Nephron (organoid): ENCODE results near the gene BABAM2.
A peak's percentile ranks its signal among the peaks of the same experiment; 100 is the strongest.

ENCODE experiments used
- H3K27ac Mint-ChIP-seq, 3 experiments: 2 replicates each; pipeline ENCODE4 v1.8.0; 2020; ENCODE audit warnings: mixed read lengths in 3 of 3, mild to moderate bottlenecking in 2 of 3, moderate library complexity in 1 of 3
- H3K27me3 Mint-ChIP-seq: 2 replicates; pipeline ENCODE4 v1.8.0; 2021; ENCODE audit warnings: low read depth, mild to moderate bottlenecking, moderate library complexity, mixed read lengths
- H3K36me3 Mint-ChIP-seq: 2 replicates; pipeline ENCODE4 v1.8.0; 2020; ENCODE audit warnings: low read depth, mixed read lengths
- H3K4me1 Mint-ChIP-seq: 2 replicates; pipeline ENCODE4 v1.8.0; 2020; ENCODE audit warnings: mixed read lengths
- H3K4me3 Mint-ChIP-seq, 3 experiments: 2 replicates each; pipeline ENCODE4 v1.8.0; 2020; ENCODE audit warnings: mild to moderate bottlenecking in 3 of 3, mixed read lengths in 3 of 3, moderate library complexity in 2 of 3
- H3K9me3 Mint-ChIP-seq: 2 replicates; pipeline ENCODE4 v1.8.0; 2020; ENCODE audit warnings: mixed read lengths
- TF ChIP-seq, protein P1 (sequence below), 3 experiments: fragments of 200-600 bp; sonication (generic); IDR thresholded peaks; one replicate each; pipeline ENCODE4 v1.5.0; 2021; ENCODE audit warnings: antibody characterized with exemption in 3 of 3; ENCODE audit not compliant: unreplicated experiment in 3 of 3

BABAM2 gene

DNA sequence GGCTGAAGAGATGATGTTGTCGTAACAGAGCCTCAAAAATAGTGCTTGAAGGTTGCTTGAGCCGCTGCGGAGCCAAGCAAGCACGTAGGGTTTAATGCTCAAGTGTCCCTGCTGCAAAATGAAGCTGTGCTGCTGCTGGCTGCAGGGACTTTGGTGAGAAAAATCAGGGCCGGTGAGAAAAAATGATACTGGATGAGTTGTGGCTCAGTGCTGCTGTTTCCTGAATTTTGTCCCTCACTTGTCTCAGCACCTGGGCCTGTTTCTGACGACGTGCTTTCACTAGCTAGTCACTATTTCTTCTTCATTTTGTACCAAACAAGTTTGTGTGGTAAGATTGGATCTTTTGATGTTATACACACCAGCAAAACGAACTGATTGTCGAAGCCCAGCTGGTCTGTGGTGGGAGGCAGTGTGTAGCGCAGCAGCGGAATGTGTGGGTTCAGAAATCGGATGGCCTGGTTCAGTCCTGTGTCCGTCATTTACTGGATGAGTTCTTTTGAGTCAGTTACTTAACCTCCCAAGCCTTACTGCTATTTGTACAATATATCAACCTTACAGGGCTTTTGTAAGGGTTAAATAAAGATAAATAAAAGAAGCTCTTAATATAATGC is 329.3 kb downstream of the BABAM2 start:
- Mint-ChIP-seq H3K4me1 (peaks cover 24% of the 10 kb centered on the region), H3K9me3 (no peaks in the 10 kb centered on the region), H3K27ac (peak overlapping the region; percentile 48 to 86 (median 76)), H3K4me3 (no peak overlapping the region), H3K27me3 (no peaks in the 10 kb centered on the region), H3K36me3 (no peaks in the 10 kb centered on the region)
- TF ChIP-seq, protein P1, sequence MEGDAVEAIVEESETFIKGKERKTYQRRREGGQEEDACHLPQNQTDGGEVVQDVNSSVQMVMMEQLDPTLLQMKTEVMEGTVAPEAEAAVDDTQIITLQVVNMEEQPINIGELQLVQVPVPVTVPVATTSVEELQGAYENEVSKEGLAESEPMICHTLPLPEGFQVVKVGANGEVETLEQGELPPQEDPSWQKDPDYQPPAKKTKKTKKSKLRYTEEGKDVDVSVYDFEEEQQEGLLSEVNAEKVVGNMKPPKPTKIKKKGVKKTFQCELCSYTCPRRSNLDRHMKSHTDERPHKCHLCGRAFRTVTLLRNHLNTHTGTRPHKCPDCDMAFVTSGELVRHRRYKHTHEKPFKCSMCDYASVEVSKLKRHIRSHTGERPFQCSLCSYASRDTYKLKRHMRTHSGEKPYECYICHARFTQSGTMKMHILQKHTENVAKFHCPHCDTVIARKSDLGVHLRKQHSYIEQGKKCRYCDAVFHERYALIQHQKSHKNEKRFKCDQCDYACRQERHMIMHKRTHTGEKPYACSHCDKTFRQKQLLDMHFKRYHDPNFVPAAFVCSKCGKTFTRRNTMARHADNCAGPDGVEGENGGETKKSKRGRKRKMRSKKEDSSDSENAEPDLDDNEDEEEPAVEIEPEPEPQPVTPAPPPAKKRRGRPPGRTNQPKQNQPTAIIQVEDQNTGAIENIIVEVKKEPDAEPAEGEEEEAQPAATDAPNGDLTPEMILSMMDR (IDR thresholded peaks at IDR 0.05; ENCODE audit: unreplicated experiment in 3 of 3) = no peak

DNA sequence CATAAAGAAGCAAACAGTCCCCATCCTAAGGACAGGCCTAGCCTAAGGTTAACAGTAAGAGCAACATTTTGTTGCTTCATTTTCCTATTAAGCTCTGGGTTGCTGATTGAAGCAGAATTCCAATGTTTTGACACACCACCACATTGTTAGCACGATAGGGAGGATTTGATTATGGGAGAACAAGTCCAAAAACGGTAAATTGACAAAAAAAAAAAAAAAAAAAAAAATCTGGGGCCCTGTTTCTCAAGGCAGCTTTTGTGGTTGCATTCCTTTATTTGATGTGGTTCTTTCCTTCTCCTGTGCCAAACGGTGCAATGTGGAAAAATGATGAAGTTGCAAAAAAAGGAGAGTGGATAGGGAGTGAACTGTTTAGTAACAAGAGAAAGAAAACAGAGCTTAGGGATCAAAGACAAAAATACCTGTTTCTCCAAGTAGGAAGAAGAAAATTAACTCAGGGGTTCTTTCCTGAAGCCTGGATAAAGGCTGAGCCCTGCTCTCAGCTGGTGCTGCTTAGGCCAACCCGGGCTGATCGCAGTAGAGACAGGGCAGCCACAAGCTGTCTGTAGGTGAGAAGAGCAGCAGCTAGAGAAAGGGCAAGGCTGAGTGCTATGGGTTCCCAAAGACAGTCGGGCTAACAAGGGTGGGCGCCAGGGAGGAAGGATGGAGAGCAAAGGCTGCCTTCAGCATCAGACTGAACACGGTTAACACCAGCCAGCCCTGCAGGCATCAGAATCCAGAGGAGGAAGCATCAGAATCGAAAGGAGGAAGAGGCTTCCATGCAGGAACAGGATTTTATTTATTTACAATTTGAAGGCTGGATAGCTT is 334.3 kb downstream of the BABAM2 start:
- Mint-ChIP-seq H3K27ac (peak overlapping the region; percentile 72 to 89 (median 89)), H3K27me3 (no peaks in the 10 kb centered on the region), H3K9me3 (no peaks in the 10 kb centered on the region), H3K36me3 (no peaks in the 10 kb centered on the region), H3K4me3 (no peak overlapping the region), H3K4me1 (peaks cover 28% of the 10 kb centered on the region)
- TF ChIP-seq, protein P1 (IDR thresholded peaks at IDR 0.05; ENCODE audit: unreplicated experiment in 3 of 3) = no peak

DNA sequence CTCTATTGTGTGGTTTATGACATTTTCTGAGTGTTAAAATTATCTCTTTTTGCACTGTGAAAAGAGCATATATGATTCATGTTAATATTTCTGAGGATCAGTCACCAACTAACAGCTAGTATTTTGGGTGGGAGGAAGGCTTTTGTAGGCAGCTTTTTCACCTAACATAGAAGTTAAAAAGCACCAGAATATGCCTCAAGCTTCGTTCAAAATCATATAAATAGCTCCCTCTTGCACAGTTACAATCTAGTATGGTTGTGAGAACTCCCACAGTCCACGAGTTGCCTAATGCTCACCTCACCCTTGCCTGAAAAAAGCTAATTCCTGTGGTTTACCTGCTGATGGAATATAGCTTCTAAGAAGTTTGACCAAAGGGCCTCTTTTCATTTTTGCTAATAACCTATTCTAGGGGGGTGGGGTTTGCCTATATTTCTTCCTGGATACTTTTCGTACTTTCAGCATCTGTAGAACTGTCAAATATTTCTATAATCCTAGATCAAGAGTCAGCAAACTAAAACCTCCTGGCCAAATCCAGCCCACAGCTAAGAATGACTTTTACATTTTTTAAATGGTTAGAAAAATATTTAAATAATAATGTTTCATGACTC is 335.0 kb downstream of the BABAM2 start:
- TF ChIP-seq, protein P1 (IDR thresholded peaks at IDR 0.05; ENCODE audit: unreplicated experiment in 3 of 3) = no peak
- Mint-ChIP-seq H3K27me3 (no peaks in the 10 kb centered on the region), H3K4me3 (no peak overlapping the region), H3K27ac (peak overlapping the region; percentile 72 to 89 (median 89)), H3K36me3 (no peaks in the 10 kb centered on the region), H3K9me3 (no peaks in the 10 kb centered on the region), H3K4me1 (peaks cover 22% of the 10 kb centered on the region)

DNA sequence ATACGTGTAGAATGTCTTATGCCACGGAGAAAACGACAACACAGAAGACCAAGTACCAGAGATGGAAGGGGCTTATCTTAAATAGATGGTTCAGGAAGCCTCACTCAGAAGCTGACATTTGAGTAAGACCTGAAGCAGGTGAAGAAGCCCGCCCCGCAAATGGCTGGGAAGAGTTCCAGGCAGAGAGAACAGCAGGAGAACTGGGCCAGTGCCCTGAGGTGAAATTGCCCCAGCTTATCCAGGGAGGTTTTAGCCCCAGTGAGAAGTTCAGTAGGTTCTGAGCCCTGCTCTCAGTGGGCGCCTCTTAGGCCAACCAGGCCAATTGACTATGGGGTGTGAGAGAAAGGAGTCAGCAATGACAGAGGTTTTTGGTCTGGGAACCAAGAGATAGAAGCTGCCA is 336.0 kb downstream of the BABAM2 start:
- Mint-ChIP-seq H3K27me3 (no peaks in the 10 kb centered on the region), H3K36me3 (no peaks in the 10 kb centered on the region), H3K4me3 (no peak overlapping the region), H3K27ac (peak overlapping the region in 1 of 3 experiments; percentile 2), H3K4me1 (peaks cover 22% of the 10 kb centered on the region), H3K9me3 (no peaks in the 10 kb centered on the region)
- TF ChIP-seq, protein P1 (IDR thresholded peaks at IDR 0.05; ENCODE audit: unreplicated experiment in 3 of 3) = no peak

DNA sequence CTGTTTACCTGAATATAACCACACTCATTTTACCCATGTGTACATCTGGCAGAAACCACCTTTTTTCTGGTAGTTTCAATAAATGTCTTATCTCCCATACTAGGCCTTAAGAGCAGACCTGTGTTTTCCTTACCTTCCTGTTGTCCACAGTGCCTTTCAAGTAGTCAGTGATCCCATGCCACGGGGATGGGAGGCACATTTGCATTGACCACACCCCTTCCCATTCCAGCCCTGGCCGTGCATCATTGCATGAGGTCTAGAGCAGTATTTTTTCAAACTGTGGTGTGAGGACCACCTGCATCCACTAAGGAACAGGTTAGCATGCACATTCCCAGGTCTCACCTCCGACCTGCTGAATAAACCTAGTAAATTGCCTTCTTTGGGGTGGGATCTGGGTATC is 337.0 kb downstream of the BABAM2 start:
- Mint-ChIP-seq H3K9me3 (no peaks in the 10 kb centered on the region), H3K36me3 (no peaks in the 10 kb centered on the region), H3K4me3 (no peak overlapping the region), H3K27ac (no peak overlapping the region), H3K27me3 (no peaks in the 10 kb centered on the region), H3K4me1 (peaks cover 28% of the 10 kb centered on the region)
- TF ChIP-seq, protein P1 (IDR thresholded peaks at IDR 0.05; ENCODE audit: unreplicated experiment in 3 of 3) = no peak
